Measurements from ENCODE around the gene NEDD4L. TPM values are rescaled to one million over a fixed set of nuclear protein-coding genes. Genes with fewer than 3 reads are reported as not detected.

Gene NEDD4L
- total RNA-seq, 1 donor from 2014 or later, result 41.4 TPM

- no peak for TF ChIP-seq CTCF (conservative IDR thresholded peaks at IDR 0.05)
- Mint-ChIP-seq H3K36me3 (ENCODE audit: low read depth) (peaks cover 8% of the 10 kb centered on the region), H3K4me3 (no peak overlapping the region), H3K9me3 (no peaks in the 10 kb centered on the region), H3K4me1 (peaks cover 27% of the 10 kb centered on the region), H3K27ac (ENCODE audit: unreplicated experiment) (peak overlapping the region; percentile 91), H3K27me3 (ENCODE audit: low read depth) (no peaks in the 10 kb centered on the region)
- DNase-seq (ENCODE audit: low read depth, low spot score), result no peak
Measured at GRCh38 chr18:58391231-58391825, 347.3 kb downstream of the NEDD4L start.

- no peaks in the 10 kb centered on the region for H3K9me3 Mint-ChIP-seq
- no peaks in the 10 kb centered on the region for H3K27me3 Mint-ChIP-seq (ENCODE audit: low read depth)
- peaks cover 8% of the 10 kb centered on the region for H3K36me3 Mint-ChIP-seq (ENCODE audit: low read depth)
- H3K27ac Mint-ChIP-seq (ENCODE audit: unreplicated experiment), result peak overlapping the region; percentile 91
- DNase-seq (ENCODE audit: low read depth, low spot score), result no peak
- H3K4me3 Mint-ChIP-seq, result no peak overlapping the region
- peaks cover 27% of the 10 kb centered on the region for H3K4me1 Mint-ChIP-seq
- TF ChIP-seq CTCF (conservative IDR thresholded peaks at IDR 0.05), result no peak
Measured at GRCh38 chr18:58391932-58392323, 347.9 kb downstream of the NEDD4L start.

- Mint-ChIP-seq H3K27ac (ENCODE audit: unreplicated experiment) (peak overlapping the region; percentile 91), H3K36me3 (ENCODE audit: low read depth) (peaks cover 8% of the 10 kb centered on the region), H3K27me3 (ENCODE audit: low read depth) (no peaks in the 10 kb centered on the region), H3K4me3 (no peak overlapping the region), H3K9me3 (no peaks in the 10 kb centered on the region), H3K4me1 (peaks cover 27% of the 10 kb centered on the region)
- no peak for DNase-seq (ENCODE audit: low read depth, low spot score)
- TF ChIP-seq CTCF (conservative IDR thresholded peaks at IDR 0.05), result no peak
Measured at GRCh38 chr18:58392324-58393000, 348.4 kb downstream of the NEDD4L start.

- Mint-ChIP-seq H3K4me3 (no peak overlapping the region), H3K4me1 (peaks cover 27% of the 10 kb centered on the region), H3K27me3 (ENCODE audit: low read depth) (no peaks in the 10 kb centered on the region), H3K36me3 (ENCODE audit: low read depth) (peaks cover 6% of the 10 kb centered on the region), H3K27ac (ENCODE audit: unreplicated experiment) (no peak overlapping the region), H3K9me3 (no peaks in the 10 kb centered on the region)
- TF ChIP-seq CTCF (conservative IDR thresholded peaks at IDR 0.05), result no peak
- DNase-seq (ENCODE audit: low read depth, low spot score), result no peak
Measured at GRCh38 chr18:58393295-58393694, 349.3 kb downstream of the NEDD4L start.

- no peak overlapping the region for H3K27ac Mint-ChIP-seq (ENCODE audit: unreplicated experiment)
- H3K9me3 Mint-ChIP-seq, result no peaks in the 10 kb centered on the region
- H3K27me3 Mint-ChIP-seq (ENCODE audit: low read depth), result no peaks in the 10 kb centered on the region
- DNase-seq (ENCODE audit: low read depth, low spot score), result no peak
- no peak for TF ChIP-seq CTCF (conservative IDR thresholded peaks at IDR 0.05)
- H3K36me3 Mint-ChIP-seq (ENCODE audit: low read depth), result peaks cover 6% of the 10 kb centered on the region
- H3K4me1 Mint-ChIP-seq, result peaks cover 27% of the 10 kb centered on the region
- H3K4me3 Mint-ChIP-seq, result no peak overlapping the region
Measured at GRCh38 chr18:58394046-58394445, 350.0 kb downstream of the NEDD4L start.
